GM23338 (cell line): ENCODE results near the gene PPFIBP2.

Source experiments
- CREB1 ChIP-seq: fragments of 250-450 bp; sonication (Bioruptor Pico); IDR thresholded peaks from 2 replicates; pipeline ENCODE4 v1.5.0; 2020; ENCODE audit warnings: low read depth, mild to moderate bottlenecking, moderate library complexity
- POLR2AphosphoS5 ChIP-seq: IDR thresholded peaks from 2 replicates; pipeline ENCODE4 v1.6.1; 2016; ENCODE audit warnings: antibody characterized with exemption, low read depth
- TF ChIP-seq, protein P1 (sequence below), 2 experiments: fragments of 200-600 bp in 1 of 2; sonication (generic) in 1 of 2; conservative IDR thresholded peaks; 2 replicates each; pipeline versions ENCODE4 v1.5.1 to v1.6.1; 2016 to 2017; ENCODE audit warnings: antibody characterized with exemption in 2 of 2, low read depth in 2 of 2, mild to moderate bottlenecking in 2 of 2, moderate library complexity in 1 of 2
- TF ChIP-seq, protein P2 (sequence below): IDR thresholded peaks from one replicate; pipeline ENCODE4 v1.6.1; 2018; ENCODE audit warnings: antibody characterized with exemption; ENCODE audit not compliant: unreplicated experiment

DNA sequence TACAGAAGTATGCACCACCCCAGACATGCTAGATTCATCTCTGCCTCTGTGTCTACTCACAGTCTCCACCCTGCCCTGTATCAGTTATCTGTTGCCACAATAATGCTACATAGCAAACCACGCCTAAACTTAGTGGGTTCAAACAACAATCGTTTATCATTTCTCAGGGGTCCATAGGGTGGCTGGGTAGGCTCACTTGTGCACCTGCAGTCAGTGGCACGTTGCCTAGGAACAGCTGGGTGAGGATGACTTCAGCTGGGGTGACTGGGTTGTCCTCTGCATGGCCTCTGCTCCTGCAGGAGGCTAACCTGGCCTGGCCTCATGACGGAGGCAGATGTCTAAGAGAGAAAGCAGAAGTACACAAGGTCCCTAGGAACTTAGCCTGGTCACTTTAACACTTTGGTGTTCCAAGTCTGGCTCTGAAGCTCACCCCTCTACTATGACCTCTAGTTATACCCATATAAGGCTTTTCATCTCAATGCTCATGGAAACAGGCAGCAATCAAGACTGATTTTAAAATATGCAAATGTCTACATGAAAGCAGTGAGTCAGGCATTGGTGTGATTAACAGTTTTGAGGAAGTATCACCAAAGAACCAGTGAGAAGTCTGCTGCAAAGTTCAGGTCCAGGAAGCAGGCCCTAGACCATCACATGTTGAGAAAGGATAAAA lies 17.8 kb upstream of the PPFIBP2 start:
- TF ChIP-seq POLR2AphosphoS5, result no peak
- TF ChIP-seq, protein P1, sequence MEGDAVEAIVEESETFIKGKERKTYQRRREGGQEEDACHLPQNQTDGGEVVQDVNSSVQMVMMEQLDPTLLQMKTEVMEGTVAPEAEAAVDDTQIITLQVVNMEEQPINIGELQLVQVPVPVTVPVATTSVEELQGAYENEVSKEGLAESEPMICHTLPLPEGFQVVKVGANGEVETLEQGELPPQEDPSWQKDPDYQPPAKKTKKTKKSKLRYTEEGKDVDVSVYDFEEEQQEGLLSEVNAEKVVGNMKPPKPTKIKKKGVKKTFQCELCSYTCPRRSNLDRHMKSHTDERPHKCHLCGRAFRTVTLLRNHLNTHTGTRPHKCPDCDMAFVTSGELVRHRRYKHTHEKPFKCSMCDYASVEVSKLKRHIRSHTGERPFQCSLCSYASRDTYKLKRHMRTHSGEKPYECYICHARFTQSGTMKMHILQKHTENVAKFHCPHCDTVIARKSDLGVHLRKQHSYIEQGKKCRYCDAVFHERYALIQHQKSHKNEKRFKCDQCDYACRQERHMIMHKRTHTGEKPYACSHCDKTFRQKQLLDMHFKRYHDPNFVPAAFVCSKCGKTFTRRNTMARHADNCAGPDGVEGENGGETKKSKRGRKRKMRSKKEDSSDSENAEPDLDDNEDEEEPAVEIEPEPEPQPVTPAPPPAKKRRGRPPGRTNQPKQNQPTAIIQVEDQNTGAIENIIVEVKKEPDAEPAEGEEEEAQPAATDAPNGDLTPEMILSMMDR (conservative IDR thresholded peaks at IDR 0.05; ENCODE audit: low read depth in 2 of 2), result no peak
- no peak for TF ChIP-seq CREB1 (CRISPR knock-in tag)
- TF ChIP-seq, protein P2, sequence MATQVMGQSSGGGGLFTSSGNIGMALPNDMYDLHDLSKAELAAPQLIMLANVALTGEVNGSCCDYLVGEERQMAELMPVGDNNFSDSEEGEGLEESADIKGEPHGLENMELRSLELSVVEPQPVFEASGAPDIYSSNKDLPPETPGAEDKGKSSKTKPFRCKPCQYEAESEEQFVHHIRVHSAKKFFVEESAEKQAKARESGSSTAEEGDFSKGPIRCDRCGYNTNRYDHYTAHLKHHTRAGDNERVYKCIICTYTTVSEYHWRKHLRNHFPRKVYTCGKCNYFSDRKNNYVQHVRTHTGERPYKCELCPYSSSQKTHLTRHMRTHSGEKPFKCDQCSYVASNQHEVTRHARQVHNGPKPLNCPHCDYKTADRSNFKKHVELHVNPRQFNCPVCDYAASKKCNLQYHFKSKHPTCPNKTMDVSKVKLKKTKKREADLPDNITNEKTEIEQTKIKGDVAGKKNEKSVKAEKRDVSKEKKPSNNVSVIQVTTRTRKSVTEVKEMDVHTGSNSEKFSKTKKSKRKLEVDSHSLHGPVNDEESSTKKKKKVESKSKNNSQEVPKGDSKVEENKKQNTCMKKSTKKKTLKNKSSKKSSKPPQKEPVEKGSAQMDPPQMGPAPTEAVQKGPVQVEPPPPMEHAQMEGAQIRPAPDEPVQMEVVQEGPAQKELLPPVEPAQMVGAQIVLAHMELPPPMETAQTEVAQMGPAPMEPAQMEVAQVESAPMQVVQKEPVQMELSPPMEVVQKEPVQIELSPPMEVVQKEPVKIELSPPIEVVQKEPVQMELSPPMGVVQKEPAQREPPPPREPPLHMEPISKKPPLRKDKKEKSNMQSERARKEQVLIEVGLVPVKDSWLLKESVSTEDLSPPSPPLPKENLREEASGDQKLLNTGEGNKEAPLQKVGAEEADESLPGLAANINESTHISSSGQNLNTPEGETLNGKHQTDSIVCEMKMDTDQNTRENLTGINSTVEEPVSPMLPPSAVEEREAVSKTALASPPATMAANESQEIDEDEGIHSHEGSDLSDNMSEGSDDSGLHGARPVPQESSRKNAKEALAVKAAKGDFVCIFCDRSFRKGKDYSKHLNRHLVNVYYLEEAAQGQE, result no peak
